HG03097 (cell line): ENCODE measurements around the gene PTPRM.
A peak's percentile ranks its signal among the peaks of the same experiment; 100 is the strongest.

ENCODE experiments used
- ATAC-seq: cut with Tn5 transposase; IDR thresholded peaks from one replicate; pipeline ENCODE4 v1.9.1; 2021; ENCODE audit not compliant: unreplicated experiment, low FRiP score

Gene PTPRM

GRCh38 chr18:7566567-7567473 lies at the start of gene PTPRM:
Gene PTPRM, plus strand, starts transcription at chr18:7567316. Its CDS starts 503 bp downstream, at chr18:7567819.
- ATAC-seq, result peak; percentile 89

DNA sequence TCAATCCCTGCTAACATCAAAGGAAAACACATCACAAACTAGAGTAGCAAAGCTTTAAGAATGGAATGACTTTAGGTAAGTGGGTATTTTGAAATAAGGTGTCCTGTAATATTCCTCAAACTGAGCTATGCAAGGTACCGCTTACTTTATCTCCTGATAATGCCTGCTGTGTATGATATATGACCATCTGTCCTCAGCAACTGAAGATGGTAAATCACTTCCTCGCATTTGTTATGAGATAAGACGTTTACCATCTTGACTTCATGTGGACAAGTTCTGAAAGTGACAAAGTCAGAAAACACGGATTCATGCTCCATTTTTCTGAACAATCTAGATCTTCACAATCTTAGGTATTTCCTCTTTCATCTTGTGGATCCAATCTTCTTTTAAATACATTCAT lies 49.3 kb upstream of the PTPRM start:
- ATAC-seq, result no peak

GRCh38 chr18:7520200-7520785 lies 46.8 kb upstream of the PTPRM start:
- ATAC-seq, result no peak

DNA sequence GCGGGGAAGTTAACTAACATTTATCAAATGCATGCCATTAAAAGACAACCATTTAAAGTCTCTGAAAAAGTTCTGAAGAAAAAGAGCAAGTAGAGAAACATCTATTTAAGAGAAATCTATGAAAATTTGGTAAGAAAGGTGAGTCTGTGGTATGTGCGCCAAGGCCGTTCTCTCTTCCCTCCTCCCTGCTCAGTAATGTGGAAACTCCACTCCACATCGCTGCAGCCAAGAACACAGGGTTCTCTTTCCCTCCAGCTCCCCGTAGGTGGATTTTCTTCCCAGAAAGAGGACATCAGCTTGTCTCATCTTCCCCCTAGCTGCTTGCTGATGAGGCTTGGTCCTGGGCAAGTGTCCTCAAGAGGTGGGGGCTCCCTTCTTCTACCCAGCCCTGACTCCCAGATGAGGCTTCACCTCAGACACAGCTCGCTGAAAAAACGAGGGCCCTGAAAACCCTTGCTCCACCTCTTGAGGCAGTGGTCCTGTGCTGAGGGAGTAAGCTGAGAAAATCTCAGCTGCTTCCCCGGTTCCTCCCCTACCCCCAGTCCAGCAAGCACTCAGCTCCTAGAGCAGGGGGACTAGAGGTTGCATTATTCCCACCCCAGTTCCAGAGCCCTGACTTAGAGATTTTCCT lies 45.8 kb upstream of the PTPRM start:
- no peak for ATAC-seq

- no peak for ATAC-seq
Observed at GRCh38 chr18:7523772-7524171, 43.3 kb upstream of the PTPRM start.

GRCh38 chr18:7524786-7525185 lies 42.3 kb upstream of the PTPRM start:
- ATAC-seq, result no peak

DNA sequence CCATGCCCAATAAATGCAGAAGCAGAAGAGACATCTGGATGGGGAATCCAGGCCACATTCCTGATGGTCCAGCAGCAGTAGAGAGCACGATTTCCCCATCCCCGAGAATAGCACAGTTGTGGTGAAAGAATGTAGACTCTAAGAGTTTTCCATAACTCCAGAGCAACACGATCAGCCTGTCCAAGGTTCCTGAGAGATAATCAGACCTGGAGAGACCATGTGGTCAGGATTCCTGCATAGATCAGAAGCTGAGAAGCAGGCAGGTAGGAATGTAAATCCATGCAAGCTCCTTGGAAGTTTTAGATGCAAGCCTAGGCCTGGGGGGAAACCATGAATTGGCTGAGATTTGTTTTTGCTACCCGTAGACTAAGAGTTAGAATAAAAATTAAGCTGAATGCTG lies 34.2 kb upstream of the PTPRM start:
- ATAC-seq, result no peak

GRCh38 chr18:7535436-7536205 lies 31.5 kb upstream of the PTPRM start:
- no peak for ATAC-seq

GRCh38 chr18:7537145-7537544 lies 30.0 kb upstream of the PTPRM start:
- ATAC-seq, result no peak

GRCh38 chr18:7541835-7542234 lies 25.3 kb upstream of the PTPRM start:
- ATAC-seq, result no peak

DNA sequence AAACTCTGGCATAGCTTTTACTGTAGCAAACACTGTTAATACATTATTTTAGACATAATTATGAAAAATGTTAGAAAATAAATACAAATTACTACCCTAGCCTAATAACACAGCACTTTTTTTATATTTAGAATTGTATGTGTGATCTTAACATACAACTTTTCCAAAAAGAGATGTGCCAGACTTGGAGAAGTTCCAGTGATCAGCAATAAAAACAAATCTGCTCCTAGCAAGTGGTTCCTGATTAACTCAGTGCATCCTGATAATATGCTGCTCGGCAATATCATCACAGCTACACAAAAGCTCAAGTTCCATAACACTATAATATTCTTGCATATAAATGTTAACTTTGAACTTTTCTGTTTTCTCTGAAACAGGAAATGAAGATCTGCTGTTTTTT lies 22.4 kb upstream of the PTPRM start:
- no peak for ATAC-seq

GRCh38 chr18:7545734-7546133 lies 21.4 kb upstream of the PTPRM start:
- no peak for ATAC-seq

DNA sequence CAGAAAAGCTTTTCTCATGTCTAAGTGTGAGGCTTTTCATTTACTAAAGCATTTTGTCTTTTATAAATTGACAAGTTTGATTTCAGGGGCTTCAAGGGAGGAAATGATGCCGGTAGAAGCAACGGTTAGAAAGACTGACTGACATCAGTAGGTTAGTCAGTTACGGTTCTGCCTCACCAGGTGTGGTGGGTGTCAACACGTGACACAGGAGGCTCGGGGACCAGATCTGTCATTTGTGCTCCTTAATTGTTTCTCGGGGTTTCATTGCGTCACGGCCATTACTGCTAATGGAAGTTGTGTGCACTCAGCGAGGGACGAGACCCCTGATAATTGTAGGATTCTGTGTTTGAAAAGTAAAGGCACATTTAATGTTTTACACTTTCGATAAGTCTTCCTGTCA lies 18.9 kb upstream of the PTPRM start:
- ATAC-seq, result no peak

DNA sequence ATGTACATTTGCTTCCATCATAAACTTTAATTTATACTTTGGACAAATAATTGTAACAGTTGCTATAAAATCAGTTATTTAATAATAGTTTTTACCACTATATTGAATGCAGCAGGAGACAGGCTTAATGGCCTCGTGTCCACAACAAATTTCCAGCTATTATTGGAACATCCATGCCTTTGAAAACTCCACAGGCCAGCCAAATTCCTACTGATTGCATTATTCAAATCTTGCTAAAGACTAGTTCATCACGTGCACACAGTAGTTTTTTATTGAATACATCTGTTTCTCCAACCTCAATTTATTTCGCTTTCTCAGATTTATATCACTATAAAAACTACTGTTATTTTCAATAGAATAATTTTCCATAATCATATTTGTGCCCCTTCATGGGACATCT lies 18.4 kb upstream of the PTPRM start:
- ATAC-seq, result no peak

GRCh38 chr18:7557973-7558372 lies 9.1 kb upstream of the PTPRM start:
- ATAC-seq, result no peak

DNA sequence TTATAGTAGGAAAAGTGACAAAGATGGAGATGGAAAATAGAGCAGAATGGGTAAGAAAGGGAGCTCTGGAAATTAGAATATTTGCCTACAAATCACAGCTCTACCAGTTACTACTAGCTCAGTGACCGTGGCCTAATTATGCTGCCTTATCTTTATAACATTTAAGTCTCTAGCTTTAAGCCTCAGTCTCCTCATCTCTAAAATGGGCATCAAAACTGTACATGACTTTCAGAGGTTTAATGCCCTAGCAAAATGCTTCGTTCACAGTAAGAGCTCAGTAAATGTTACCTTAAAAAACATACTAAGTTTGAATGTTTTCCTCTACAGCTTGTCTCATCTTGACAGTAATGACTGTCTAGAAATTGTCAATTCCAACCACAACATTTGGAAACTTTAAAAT lies 8.3 kb upstream of the PTPRM start:
- no peak for ATAC-seq

GRCh38 chr18:7559709-7560319 lies 7.3 kb upstream of the PTPRM start:
- ATAC-seq, result no peak

GRCh38 chr18:7561909-7562460 lies 5.1 kb upstream of the PTPRM start:
- ATAC-seq, result no peak

DNA sequence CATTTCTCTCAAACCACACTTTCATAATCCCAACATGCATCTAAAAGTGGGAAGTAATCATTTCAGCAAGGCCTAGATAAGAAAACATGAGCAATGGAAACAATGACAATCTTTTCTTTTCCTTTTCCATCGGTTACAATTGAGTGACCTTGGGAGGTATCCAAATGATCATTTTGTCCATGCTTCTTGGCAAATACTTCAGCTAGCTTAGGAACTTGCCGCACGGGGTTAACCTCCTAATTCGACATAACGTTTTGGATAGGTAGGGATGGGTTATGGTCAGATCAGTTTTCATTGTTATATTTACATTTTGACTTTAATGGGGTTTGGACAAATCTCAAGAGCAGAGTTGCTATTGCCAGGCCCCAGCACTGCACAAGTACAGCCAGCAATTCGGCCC lies 4.6 kb upstream of the PTPRM start:
- no peak for ATAC-seq

DNA sequence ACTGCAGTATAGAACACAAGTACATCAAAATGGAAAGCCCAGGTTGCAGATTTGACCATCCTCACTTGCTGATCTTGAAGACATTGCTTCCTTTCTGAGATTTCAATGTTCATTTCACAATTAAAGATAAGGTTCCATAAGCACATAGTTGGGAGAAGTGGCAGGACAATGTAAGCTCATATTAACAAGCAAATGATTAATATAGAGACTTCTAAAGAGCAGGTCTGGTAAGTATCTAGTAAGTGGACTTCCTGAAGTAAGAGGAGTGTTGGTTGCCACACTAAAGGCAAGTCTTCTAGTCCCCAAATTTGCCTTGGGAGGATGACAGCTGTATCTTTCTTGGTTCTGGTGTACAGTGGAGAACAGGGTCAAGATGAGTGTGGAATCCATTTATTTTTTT lies 1.4 kb upstream of the PTPRM start:
- no peak for ATAC-seq
